GM21717 (cell line): ENCODE data around the gene GIT1.

Source experiments
- ATAC-seq: cut with Tn5 transposase; IDR thresholded peaks from one replicate; pipeline ENCODE4 v1.9.1; 2021; ENCODE audit warnings: mild to moderate bottlenecking, moderate library complexity; ENCODE audit not compliant: unreplicated experiment

Gene GIT1

DNA sequence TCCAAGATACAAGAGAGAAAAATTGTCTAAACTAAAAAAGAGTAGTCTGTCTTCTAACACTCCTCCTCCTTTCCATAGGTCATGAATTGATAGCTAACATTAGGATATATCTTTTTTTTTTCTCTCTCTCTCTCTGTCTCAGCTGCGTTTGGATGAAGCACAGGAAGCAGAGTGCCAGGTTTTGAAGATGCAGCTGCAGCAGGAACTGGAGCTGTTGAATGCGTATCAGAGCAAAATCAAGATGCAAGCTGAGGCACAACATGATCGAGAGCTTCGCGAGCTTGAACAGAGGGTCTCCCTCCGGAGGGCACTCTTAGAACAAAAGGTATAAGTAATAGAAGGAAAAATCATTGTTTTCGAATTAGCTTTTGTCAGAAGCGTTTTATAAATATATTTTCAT is 55.5 kb downstream of the GIT1 start:
- ATAC-seq = no peak

DNA sequence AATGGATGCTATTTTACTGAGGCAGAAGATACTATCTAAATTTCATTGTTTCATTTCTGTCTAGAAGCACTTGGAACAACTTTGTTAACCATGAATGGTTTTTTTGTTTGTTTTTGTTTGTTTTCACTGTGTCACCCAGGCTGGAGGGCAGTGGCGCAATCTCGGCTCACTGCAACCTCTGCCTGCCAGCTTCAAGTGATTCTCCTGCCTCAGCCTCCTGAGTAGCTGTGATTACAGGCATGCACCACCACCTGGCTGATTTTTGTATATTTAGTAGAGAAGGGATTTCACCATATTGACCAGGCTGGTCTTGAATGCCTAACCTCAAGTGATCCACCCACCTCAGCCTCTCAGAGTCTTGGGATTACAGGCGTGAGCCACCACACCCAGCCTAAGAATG is 63.1 kb downstream of the GIT1 start:
- ATAC-seq = no peak

DNA sequence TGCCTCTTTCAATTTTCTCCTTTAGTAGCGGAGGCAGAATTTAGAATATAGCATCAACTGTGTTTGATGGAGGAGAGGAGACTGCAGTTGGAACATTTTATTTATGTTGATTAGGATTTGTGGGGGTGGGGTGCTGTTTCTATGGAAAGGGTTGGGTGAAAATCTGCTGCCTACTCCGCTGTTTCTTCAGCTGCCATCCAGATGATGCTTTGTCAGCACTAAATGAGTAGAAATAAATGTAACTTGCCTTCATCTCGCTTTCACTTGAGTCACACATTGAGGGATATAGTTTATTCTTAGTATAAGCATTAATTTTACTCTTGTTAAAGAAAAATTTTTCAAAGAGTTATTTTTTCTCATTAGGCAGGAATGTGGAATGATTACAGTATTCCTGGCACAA is 64.8 kb downstream of the GIT1 start:
- ATAC-seq = no peak
